ENCODE data around the gene APRT. TPM values are rescaled to one million over a fixed set of nuclear protein-coding genes. Genes with fewer than 3 reads are reported as not detected.

Gene APRT
- total and polyA plus RNA-seq, 8 donors = 38.8 to 88.2 (median 68.4) TPM

DNA sequence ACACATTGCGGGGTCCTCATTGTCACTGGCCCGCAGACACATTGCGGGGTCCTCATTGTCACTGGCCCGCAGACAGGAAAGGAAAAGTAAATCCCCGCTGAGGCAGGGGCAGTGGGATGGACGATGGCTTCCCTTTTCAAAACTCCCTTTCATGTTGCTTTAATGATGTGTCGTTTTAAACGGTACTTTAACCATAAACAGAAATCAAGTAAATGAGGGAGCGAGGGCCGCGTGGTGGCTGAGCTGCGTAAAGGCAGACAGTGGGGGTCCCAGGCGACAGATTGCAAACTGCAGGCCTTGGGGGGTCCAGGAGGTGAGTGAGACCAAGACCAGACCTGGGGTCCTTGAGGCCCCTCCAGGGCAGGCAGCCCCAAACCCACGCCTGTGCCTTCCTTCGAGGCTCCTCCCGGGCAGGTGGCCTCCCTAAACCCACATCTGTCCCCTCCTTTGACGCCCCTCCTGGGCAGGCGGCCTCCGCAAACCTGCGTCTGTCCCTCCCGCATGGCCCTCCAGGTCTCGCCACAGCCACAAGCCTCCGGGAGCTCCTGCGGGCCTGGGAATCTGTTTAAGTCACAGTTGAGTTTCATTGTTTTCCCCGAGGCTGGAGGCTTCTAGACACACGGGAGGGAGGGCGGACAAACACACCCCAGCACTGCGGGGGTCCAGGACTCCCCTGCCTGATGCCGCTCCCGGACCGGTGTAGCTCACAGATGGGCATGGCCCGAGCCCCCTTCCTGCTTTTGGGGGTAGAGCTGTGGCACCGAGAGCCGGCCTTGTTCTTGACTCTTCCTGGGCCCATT is 34.1 kb downstream of the APRT start:
- Histone ChIP-seq H3K27ac (no peak overlapping the region), H3K27me3 (no peaks in the 10 kb centered on the region), H3K4me1 (no peaks in the 10 kb centered on the region), H3K36me3 (no peaks in the 10 kb centered on the region), H3K9me3 (no peaks in the 10 kb centered on the region), H3K4me3 (no peak overlapping the region)
- TF ChIP-seq, protein P1, sequence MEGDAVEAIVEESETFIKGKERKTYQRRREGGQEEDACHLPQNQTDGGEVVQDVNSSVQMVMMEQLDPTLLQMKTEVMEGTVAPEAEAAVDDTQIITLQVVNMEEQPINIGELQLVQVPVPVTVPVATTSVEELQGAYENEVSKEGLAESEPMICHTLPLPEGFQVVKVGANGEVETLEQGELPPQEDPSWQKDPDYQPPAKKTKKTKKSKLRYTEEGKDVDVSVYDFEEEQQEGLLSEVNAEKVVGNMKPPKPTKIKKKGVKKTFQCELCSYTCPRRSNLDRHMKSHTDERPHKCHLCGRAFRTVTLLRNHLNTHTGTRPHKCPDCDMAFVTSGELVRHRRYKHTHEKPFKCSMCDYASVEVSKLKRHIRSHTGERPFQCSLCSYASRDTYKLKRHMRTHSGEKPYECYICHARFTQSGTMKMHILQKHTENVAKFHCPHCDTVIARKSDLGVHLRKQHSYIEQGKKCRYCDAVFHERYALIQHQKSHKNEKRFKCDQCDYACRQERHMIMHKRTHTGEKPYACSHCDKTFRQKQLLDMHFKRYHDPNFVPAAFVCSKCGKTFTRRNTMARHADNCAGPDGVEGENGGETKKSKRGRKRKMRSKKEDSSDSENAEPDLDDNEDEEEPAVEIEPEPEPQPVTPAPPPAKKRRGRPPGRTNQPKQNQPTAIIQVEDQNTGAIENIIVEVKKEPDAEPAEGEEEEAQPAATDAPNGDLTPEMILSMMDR (IDR thresholded peaks at IDR 0.05) = no peak
- DNase-seq = peak in 2 of 6 donors; percentile 14 to 46
- no peak for ATAC-seq
- 77 to 86% methylated on average over 34 of the region's 34 CpGs for WGBS, 2 donors
- FAIRE-seq = no peak
- intact Hi-C loops (cut with DNase I) = no loop called here

DNA sequence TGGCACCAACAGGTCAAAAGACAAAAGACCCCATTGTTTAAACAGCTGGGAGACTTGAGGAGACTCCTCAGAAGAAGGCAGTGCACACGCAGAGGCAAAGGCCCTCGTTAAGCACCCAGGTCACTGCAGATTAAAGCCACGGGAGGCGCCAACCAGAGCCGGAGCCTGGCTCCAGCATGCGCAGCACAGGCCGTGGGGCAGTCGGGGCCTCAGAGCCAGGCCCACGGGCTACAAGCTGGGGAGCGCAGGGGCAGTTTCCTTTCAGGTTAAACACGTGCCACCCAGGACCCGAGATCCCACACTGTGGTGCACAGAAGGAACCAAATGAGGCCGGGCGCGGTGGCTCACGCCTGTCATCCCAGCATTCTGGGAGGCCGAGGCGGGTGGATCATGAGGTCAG is 35.9 kb downstream of the APRT start:
- H3K27ac ChIP-seq = no peak overlapping the region
- intact Hi-C loops (cut with DNase I) = no loop called here
- H3K4me1 ChIP-seq = no peaks in the 10 kb centered on the region
- no peaks in the 10 kb centered on the region for H3K9me3 ChIP-seq
- FAIRE-seq (no peak), DNase-seq (peak in 2 of 6 donors; percentile 8 to 42), ATAC-seq (no peak)
- WGBS, 2 donors = 87 to 90% methylated on average over 16 to 18 of the region's 18 CpGs
- no peak overlapping the region for H3K4me3 ChIP-seq
- no peaks in the 10 kb centered on the region for H3K27me3 ChIP-seq
- TF ChIP-seq, protein P1 (IDR thresholded peaks at IDR 0.05) = no peak
- no peaks in the 10 kb centered on the region for H3K36me3 ChIP-seq

DNA sequence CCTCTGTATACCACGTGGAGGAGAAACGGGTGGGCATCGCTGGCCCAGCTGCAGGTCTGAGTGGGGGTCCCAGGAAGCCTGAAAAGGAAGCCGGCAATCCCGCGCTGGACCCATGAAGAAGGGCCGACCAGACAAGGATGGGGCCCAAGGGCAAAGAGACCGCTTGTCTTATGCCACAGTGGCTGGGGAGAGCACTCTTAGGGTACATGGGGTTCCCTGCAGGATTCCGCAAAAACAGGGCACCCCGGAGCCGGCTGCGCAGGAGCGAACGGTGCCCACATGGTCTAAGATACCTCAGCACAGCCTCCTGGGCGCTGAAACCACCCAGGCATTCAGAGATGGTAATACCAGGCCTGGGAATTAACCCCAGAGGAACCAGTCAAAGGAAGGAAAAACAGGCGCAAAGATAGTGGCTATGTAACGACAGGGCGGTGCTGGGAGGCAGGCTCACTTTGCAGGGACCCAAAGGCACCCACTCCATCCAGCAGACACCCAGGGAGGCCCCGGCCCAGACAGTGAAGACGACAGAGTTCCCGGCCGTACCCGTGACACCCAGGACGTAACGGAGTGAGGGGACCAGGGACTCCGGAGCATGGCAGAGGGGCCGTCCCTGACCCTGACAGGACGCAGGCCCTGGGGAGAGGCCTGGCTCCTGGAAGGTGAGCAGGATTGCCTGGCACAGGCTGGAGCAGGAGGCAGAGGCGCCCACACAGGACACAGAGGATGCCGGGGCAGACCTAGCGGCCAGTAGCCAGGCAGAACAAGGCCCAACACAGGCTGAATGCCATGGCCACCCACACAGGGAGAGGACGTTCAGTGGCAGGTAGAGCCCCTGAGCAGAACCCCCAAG is 37.0 kb downstream of the APRT start:
- WGBS, 2 donors = 88 to 92% methylated on average over 32 of the region's 32 CpGs
- TF ChIP-seq, protein P1 (IDR thresholded peaks at IDR 0.05) = no peak
- ATAC-seq = no peak
- no peak overlapping the region for H3K27ac ChIP-seq
- no peak overlapping the region for H3K4me3 ChIP-seq
- no peaks in the 10 kb centered on the region for H3K4me1 ChIP-seq
- no peaks in the 10 kb centered on the region for H3K27me3 ChIP-seq
- FAIRE-seq = no peak
- H3K9me3 ChIP-seq = no peaks in the 10 kb centered on the region
- no peaks in the 10 kb centered on the region for H3K36me3 ChIP-seq
- peak in 2 of 6 donors; percentile 20 to 54 for DNase-seq
- intact Hi-C loops (cut with DNase I) = no loop called here

DNA sequence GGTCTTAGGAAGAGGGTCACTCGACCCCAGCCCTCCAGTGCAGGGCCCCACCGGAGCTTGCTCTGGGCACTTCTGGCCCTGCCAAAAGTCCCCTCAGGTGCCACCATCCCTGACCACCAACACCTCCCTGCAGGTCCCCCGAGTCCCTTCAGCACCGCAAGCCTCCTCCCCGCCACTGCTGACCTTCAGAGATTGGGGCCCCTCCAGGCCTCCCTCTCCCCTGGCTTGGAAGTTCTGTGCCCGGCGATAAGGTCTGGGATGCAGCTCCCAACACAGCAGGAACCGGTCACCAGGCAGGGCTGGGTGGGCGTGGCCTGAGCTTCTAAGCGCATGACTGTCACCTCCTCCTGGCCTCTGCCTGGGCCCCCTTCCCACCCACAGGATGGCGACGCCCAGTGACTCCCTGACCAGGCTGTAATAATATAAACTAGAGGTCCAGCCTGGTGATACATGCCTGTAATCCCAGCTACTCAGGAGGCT is 37.9 kb downstream of the APRT start:
- Histone ChIP-seq H3K4me3 (no peak overlapping the region), H3K4me1 (no peaks in the 10 kb centered on the region), H3K36me3 (no peaks in the 10 kb centered on the region), H3K27ac (peak overlapping the region in 2 of 4 donors; percentile 67 to 71), H3K9me3 (no peaks in the 10 kb centered on the region), H3K27me3 (no peaks in the 10 kb centered on the region)
- peak in 1 of 4 donors; percentile 9 for ATAC-seq
- no peak for FAIRE-seq
- peak in 2 of 6 donors; percentile 46 to 69 for DNase-seq
- intact Hi-C loops (cut with DNase I) = no loop called here
- TF ChIP-seq, protein P1 (IDR thresholded peaks at IDR 0.05) = no peak
- 48 to 49% methylated on average over 10 to 12 of the region's 12 CpGs for WGBS, 2 donors
